ENCODE data around the gene SH3GL3. TPM values are rescaled to one million over a fixed set of nuclear protein-coding genes. Genes with fewer than 3 reads are reported as not detected.

Gene SH3GL3
- total and polyA plus RNA-seq, 5 donors = 0.88 to 4.1 (median 2.0) TPM

- no peaks in the 10 kb centered on the region for H3K4me1 ChIP-seq (ENCODE audit: control insufficient read depth, insufficient read depth, low read length)
- no peak overlapping the region for H3K4me3 ChIP-seq (ENCODE audit: low read length)
- no peaks in the 10 kb centered on the region for H3K27me3 ChIP-seq (ENCODE audit: control insufficient read depth, insufficient read depth)
- H3K27ac ChIP-seq (ENCODE audit: low read length) = no peak overlapping the region
- DNase-seq (no peak), ATAC-seq (no peak)
- intact Hi-C loops (cut with DNase I) = loop anchor here in 1 of 4 donors (10.0 kb wide), 1 partner anchor 59 kb away; no protein-coding TSS in a partner anchor
- no peaks in the 10 kb centered on the region for H3K9me3 ChIP-seq (ENCODE audit: control insufficient read depth, low read length)
- 77% methylated on average over 5 of the region's 5 CpGs for WGBS
These were observed 138.6 kb downstream of the SH3GL3 start for GRCh38 chr15:83585601-83586335.

GRCh38 chr15:83587091-83587490 lies 139.9 kb downstream of the SH3GL3 start:
- ATAC-seq = no peak
- intact Hi-C loops (cut with DNase I) = loop anchor here in 1 of 4 donors (10.0 kb wide), 1 partner anchor 58 kb away; no protein-coding TSS in a partner anchor
- 55% methylated on average over 3 of the region's 3 CpGs for WGBS

GRCh38 chr15:83588441-83588840 lies 141.3 kb downstream of the SH3GL3 start:
- WGBS = 67% methylated on average over 5 of the region's 5 CpGs
- no peaks in the 10 kb centered on the region for H3K27me3 ChIP-seq (ENCODE audit: control insufficient read depth, insufficient read depth)
- H3K27ac ChIP-seq (ENCODE audit: low read length) = no peak overlapping the region
- no peak overlapping the region for H3K4me3 ChIP-seq (ENCODE audit: low read length)
- intact Hi-C loops (cut with DNase I) = loop anchor here in 1 of 4 donors (10.0 kb wide), 1 partner anchor 56 kb away; no protein-coding TSS in a partner anchor
- no peak for DNase-seq
- ATAC-seq = no peak
- no peaks in the 10 kb centered on the region for H3K4me1 ChIP-seq (ENCODE audit: control insufficient read depth, insufficient read depth, low read length)
- no peaks in the 10 kb centered on the region for H3K9me3 ChIP-seq (ENCODE audit: control insufficient read depth, low read length)

More at GRCh38 chr15:83587091-83587490, 139.9 kb downstream of the SH3GL3 start:
- H3K27me3 ChIP-seq (ENCODE audit: control insufficient read depth, insufficient read depth) = no peaks in the 10 kb centered on the region
- no peak overlapping the region for H3K27ac ChIP-seq (ENCODE audit: low read length)
- no peaks in the 10 kb centered on the region for H3K4me1 ChIP-seq (ENCODE audit: control insufficient read depth, insufficient read depth, low read length)
- H3K4me3 ChIP-seq (ENCODE audit: low read length) = no peak overlapping the region
- DNase-seq = no peak
- no peaks in the 10 kb centered on the region for H3K9me3 ChIP-seq (ENCODE audit: control insufficient read depth, low read length)

GRCh38 chr15:83592370-83593040 lies 145.4 kb downstream of the SH3GL3 start:
- Histone ChIP-seq H3K27ac (ENCODE audit: low read length) (no peak overlapping the region), H3K4me1 (ENCODE audit: control insufficient read depth, insufficient read depth, low read length) (no peaks in the 10 kb centered on the region), H3K4me3 (ENCODE audit: low read length) (no peak overlapping the region), H3K9me3 (ENCODE audit: control insufficient read depth, low read length) (no peaks in the 10 kb centered on the region), H3K27me3 (ENCODE audit: control insufficient read depth, insufficient read depth) (no peaks in the 10 kb centered on the region)
- DNase-seq (no peak), ATAC-seq (no peak)
- WGBS = 55% methylated on average over 6 of the region's 6 CpGs
- intact Hi-C loops (cut with DNase I) = no loop called here

GRCh38 chr15:83595191-83595590 lies 148.1 kb downstream of the SH3GL3 start:
- intact Hi-C loops (cut with DNase I) = no loop called here
- H3K4me3 ChIP-seq (ENCODE audit: low read length) = no peak overlapping the region
- no peaks in the 10 kb centered on the region for H3K27me3 ChIP-seq (ENCODE audit: control insufficient read depth, insufficient read depth)
- DNase-seq (no peak), ATAC-seq (no peak)
- H3K9me3 ChIP-seq (ENCODE audit: control insufficient read depth, low read length) = no peaks in the 10 kb centered on the region
- no peaks in the 10 kb centered on the region for H3K4me1 ChIP-seq (ENCODE audit: control insufficient read depth, insufficient read depth, low read length)
- whole genome bisulfite sequencing = 84% methylated on average over 1 of the region's 1 CpG
- H3K27ac ChIP-seq (ENCODE audit: low read length) = no peak overlapping the region

GRCh38 chr15:83598031-83598430 lies 150.9 kb downstream of the SH3GL3 start:
- DNase-seq (no peak), ATAC-seq (no peak)
- H3K4me1 ChIP-seq (ENCODE audit: control insufficient read depth, insufficient read depth, low read length) = no peaks in the 10 kb centered on the region
- H3K27me3 ChIP-seq (ENCODE audit: control insufficient read depth, insufficient read depth) = no peaks in the 10 kb centered on the region
- WGBS = 91% methylated on average over 2 of the region's 2 CpGs
- H3K9me3 ChIP-seq (ENCODE audit: control insufficient read depth, low read length) = no peaks in the 10 kb centered on the region
- intact Hi-C loops (cut with DNase I) = no loop called here
- no peak overlapping the region for H3K4me3 ChIP-seq (ENCODE audit: low read length)
- no peak overlapping the region for H3K27ac ChIP-seq (ENCODE audit: low read length)

GRCh38 chr15:83602021-83602420 lies 154.9 kb downstream of the SH3GL3 start:
- ATAC-seq (no peak), DNase-seq (no peak)
- intact Hi-C loops (cut with DNase I) = no loop called here
- 86% methylated on average over 2 of the region's 2 CpGs for WGBS
- no peaks in the 10 kb centered on the region for H3K9me3 ChIP-seq (ENCODE audit: control insufficient read depth, low read length)
- H3K4me3 ChIP-seq (ENCODE audit: low read length) = no peak overlapping the region
- no peaks in the 10 kb centered on the region for H3K4me1 ChIP-seq (ENCODE audit: control insufficient read depth, insufficient read depth, low read length)
- no peak overlapping the region for H3K27ac ChIP-seq (ENCODE audit: low read length)
- no peaks in the 10 kb centered on the region for H3K27me3 ChIP-seq (ENCODE audit: control insufficient read depth, insufficient read depth)

- no peak for DNase-seq
- Histone ChIP-seq H3K27me3 (ENCODE audit: control insufficient read depth, insufficient read depth) (no peaks in the 10 kb centered on the region), H3K27ac (ENCODE audit: low read length) (no peak overlapping the region), H3K4me1 (ENCODE audit: control insufficient read depth, insufficient read depth, low read length) (no peaks in the 10 kb centered on the region), H3K9me3 (ENCODE audit: control insufficient read depth, low read length) (no peaks in the 10 kb centered on the region), H3K4me3 (ENCODE audit: low read length) (no peak overlapping the region)
- ATAC-seq = no peak
- intact Hi-C loops (cut with DNase I) = no loop called here
- 90% methylated on average over 1 of the region's 1 CpG for WGBS
These were observed 157.4 kb downstream of the SH3GL3 start for GRCh38 chr15:83604549-83604948.

- Histone ChIP-seq H3K4me3 (ENCODE audit: low read length) (no peak overlapping the region), H3K27me3 (ENCODE audit: control insufficient read depth, insufficient read depth) (no peaks in the 10 kb centered on the region), H3K4me1 (ENCODE audit: control insufficient read depth, insufficient read depth, low read length) (no peaks in the 10 kb centered on the region), H3K27ac (ENCODE audit: low read length) (no peak overlapping the region), H3K9me3 (ENCODE audit: control insufficient read depth, low read length) (no peaks in the 10 kb centered on the region)
- peak; percentile 75 to 92 for ATAC-seq
- peak; percentile 45 to 80 (median 57) for DNase-seq
- WGBS = 44% methylated on average over 7 of the region's 7 CpGs
- intact Hi-C loops (cut with DNase I) = no loop called here
These were observed 158.2 kb downstream of the SH3GL3 start for GRCh38 chr15:83605111-83605945.

GRCh38 chr15:83610132-83610531 lies 163.0 kb downstream of the SH3GL3 start:
- H3K4me1 ChIP-seq (ENCODE audit: control insufficient read depth, insufficient read depth, low read length) = peaks cover 2% of the 10 kb centered on the region
- no peak for ATAC-seq
- no peaks in the 10 kb centered on the region for H3K27me3 ChIP-seq (ENCODE audit: control insufficient read depth, insufficient read depth)
- no peak overlapping the region for H3K27ac ChIP-seq (ENCODE audit: low read length)
- H3K9me3 ChIP-seq (ENCODE audit: control insufficient read depth, low read length) = no peaks in the 10 kb centered on the region
- 93% methylated on average over 3 of the region's 3 CpGs for WGBS
- intact Hi-C loops (cut with DNase I) = no loop called here
- no peak for DNase-seq
- H3K4me3 ChIP-seq (ENCODE audit: low read length) = no peak overlapping the region
